ENCODE results near the gene ANKRD29. TPM values are rescaled to one million over a fixed set of nuclear protein-coding genes. Genes with fewer than 3 reads are reported as not detected.

ANKRD29 gene
- total RNA-seq, 2 experiments from 2014 or later = not detected

GRCh38 chr18:23551978-23552377 is 110.7 kb downstream of the ANKRD29 start:
- TF ChIP-seq, protein P1, sequence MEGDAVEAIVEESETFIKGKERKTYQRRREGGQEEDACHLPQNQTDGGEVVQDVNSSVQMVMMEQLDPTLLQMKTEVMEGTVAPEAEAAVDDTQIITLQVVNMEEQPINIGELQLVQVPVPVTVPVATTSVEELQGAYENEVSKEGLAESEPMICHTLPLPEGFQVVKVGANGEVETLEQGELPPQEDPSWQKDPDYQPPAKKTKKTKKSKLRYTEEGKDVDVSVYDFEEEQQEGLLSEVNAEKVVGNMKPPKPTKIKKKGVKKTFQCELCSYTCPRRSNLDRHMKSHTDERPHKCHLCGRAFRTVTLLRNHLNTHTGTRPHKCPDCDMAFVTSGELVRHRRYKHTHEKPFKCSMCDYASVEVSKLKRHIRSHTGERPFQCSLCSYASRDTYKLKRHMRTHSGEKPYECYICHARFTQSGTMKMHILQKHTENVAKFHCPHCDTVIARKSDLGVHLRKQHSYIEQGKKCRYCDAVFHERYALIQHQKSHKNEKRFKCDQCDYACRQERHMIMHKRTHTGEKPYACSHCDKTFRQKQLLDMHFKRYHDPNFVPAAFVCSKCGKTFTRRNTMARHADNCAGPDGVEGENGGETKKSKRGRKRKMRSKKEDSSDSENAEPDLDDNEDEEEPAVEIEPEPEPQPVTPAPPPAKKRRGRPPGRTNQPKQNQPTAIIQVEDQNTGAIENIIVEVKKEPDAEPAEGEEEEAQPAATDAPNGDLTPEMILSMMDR (IDR thresholded peaks at IDR 0.05) = no peak
- Mint-ChIP-seq H3K9me3 (no peaks in the 10 kb centered on the region), H3K27me3 (no peaks in the 10 kb centered on the region), H3K4me3 (no peak overlapping the region), H3K36me3 (ENCODE audit: low read depth) (peaks cover 39% of the 10 kb centered on the region), H3K27ac (no peak overlapping the region), H3K4me1 (ENCODE audit: low read depth) (no peaks in the 10 kb centered on the region)
- POLR2A ChIA-PET = no interaction called here
- intact Hi-C loops (cut with micrococcal nuclease) = no loop called here
- ATAC-seq (no peak), DNase-seq (no peak)
- CTCF ChIA-PET = interaction anchor here (0.6 to 2.1 kb wide), 3 partner anchors 36 to 309 kb away, joined by 3 to 9 read pairs (median 3); no protein-coding TSS in a partner anchor

DNA sequence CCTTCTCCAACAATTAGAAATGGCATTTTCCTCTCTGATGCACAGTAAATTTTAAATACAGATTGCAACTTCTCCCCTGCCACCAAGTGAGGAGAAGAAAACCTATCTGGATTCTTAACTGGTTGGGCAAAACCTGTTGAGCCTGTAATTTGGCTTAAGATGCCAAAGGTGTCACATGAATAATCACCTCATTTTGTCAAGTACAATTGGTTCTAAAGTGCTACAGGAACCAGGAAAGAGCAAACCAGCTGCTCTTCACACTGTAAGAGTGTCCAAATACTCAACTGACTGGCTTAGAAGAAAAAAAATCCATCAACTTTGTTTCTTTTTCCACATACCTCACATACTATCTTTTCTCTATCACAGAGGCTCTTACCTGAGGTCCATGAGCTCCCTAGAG is 111.8 kb downstream of the ANKRD29 start:
- no peak for ATAC-seq
- H3K27ac Mint-ChIP-seq = no peak overlapping the region
- no peaks in the 10 kb centered on the region for H3K27me3 Mint-ChIP-seq
- no peaks in the 10 kb centered on the region for H3K9me3 Mint-ChIP-seq
- ChIA-PET POLR2A (no interaction called here), CTCF (interaction anchor here (0.6 to 2.1 kb wide), 2 partner anchors 20 to 35 kb away, joined by 3 to 9 read pairs; no protein-coding TSS in a partner anchor)
- H3K4me3 Mint-ChIP-seq = no peak overlapping the region
- TF ChIP-seq, protein P1 (IDR thresholded peaks at IDR 0.05) = no peak
- peaks cover 4% of the 10 kb centered on the region for H3K4me1 Mint-ChIP-seq (ENCODE audit: low read depth)
- no peak for DNase-seq
- intact Hi-C loops (cut with micrococcal nuclease) = no loop called here
- peaks cover 39% of the 10 kb centered on the region for H3K36me3 Mint-ChIP-seq (ENCODE audit: low read depth)

Other genes starting within 250 kb of the ANKRD29 start
- 10 to 100 TPM; 74.7 to 81.3 TPM for gene RIOK3, start 209.6 kb downstream of the ANKRD29 start, total RNA-seq
- gene RMC1, start 159.4 kb downstream of the ANKRD29 start, total RNA-seq = 10 to 100 TPM; 26.1 to 28.5 TPM
- gene NPC1, start 76.4 kb downstream of the ANKRD29 start, total RNA-seq = 10 to 100 TPM; 21.5 to 22.9 TPM
- under 1 TPM in 1 of 2 experiments, not detected in 1; 0.05 TPM for gene LAMA3, start 26.5 kb upstream of the ANKRD29 start, total RNA-seq